MCF 10A (cell line): ENCODE results near the gene CCDC15. TPM values are rescaled to one million over a fixed set of nuclear protein-coding genes. Genes with fewer than 3 reads are reported as not detected.

ENCODE experiments used
- BruUV-seq: library from RNA; stranded (reverse); fragments of 400-500 nt; replicated peaks from 2 replicates; lab custom pipeline; 2021; lab: Mats Ljungman, UMichigan
- CTCF ChIA-PET: fragments of 300-600 bp; sonication (Branson Sonifier 250); formaldehyde crosslinking; extraction: SDS; loops from one replicate; lab custom pipeline; 2021; ENCODE audit warnings: antibody characterized with exemption, inconsistent platforms; lab: Yijun Ruan, JAX
- POLR2A ChIA-PET: fragments of 300-600, 350-650 bp; sonication (Branson Sonifier 250); formaldehyde crosslinking; extraction: SDS; loops from one replicate; lab custom pipeline; 2020; ENCODE audit warnings: antibody characterized with exemption, inconsistent platforms; lab: Yijun Ruan, JAX
- DNase-seq: peaks from one replicate; pipeline ENCODE4 v3.0.0-alpha.2; 2018; ENCODE audit not compliant: unreplicated experiment
- H3K27ac Mint-ChIP-seq: one replicate; pipeline ENCODE4 v1.8.0; 2022; ENCODE audit warnings: mild to moderate bottlenecking, low read depth, mixed read lengths; ENCODE audit not compliant: unreplicated experiment
- H3K27me3 Mint-ChIP-seq: one replicate; pipeline ENCODE4 v1.8.0; 2022; ENCODE audit warnings: mixed read lengths; ENCODE audit not compliant: insufficient read depth, unreplicated experiment
- H3K36me3 Mint-ChIP-seq: one replicate; pipeline ENCODE4 v1.8.0; 2022; ENCODE audit warnings: mild to moderate bottlenecking, moderate library complexity, mixed read lengths; ENCODE audit not compliant: insufficient read depth, unreplicated experiment
- H3K4me1 Mint-ChIP-seq: one replicate; pipeline ENCODE4 v1.8.0; 2022; ENCODE audit warnings: mixed read lengths; ENCODE audit not compliant: insufficient read depth, unreplicated experiment
- H3K4me3 Mint-ChIP-seq: one replicate; pipeline ENCODE4 v1.8.0; 2022; ENCODE audit warnings: mild to moderate bottlenecking, moderate library complexity, mixed read lengths; ENCODE audit not compliant: unreplicated experiment
- H3K9me3 Mint-ChIP-seq: one replicate; pipeline ENCODE4 v1.8.0; 2022; ENCODE audit warnings: mixed read lengths; ENCODE audit not compliant: unreplicated experiment
- intact Hi-C: fragments of 100-400 bp; cut with micrococcal nuclease; formaldehyde crosslinking; loops from 2 replicates; pipeline ENCODE4 v1.14.1; 2022
- total RNA-seq: library from RNA; stranded (reverse); gene quantifications from 2 replicates; pipeline ENCODE4 v1.2.3, GENCODE V29; 2022
- TF ChIP-seq, protein P1 (sequence below): fragments of 200-600 bp; IDR thresholded peaks from one replicate; pipeline ENCODE4 v1.8.0; 2022; ENCODE audit warnings: antibody characterized with exemption, mild to moderate bottlenecking; ENCODE audit not compliant: unreplicated experiment

Gene CCDC15
- total RNA-seq, 1 experiment from 2014 or later, result 2.8 TPM

DNA sequence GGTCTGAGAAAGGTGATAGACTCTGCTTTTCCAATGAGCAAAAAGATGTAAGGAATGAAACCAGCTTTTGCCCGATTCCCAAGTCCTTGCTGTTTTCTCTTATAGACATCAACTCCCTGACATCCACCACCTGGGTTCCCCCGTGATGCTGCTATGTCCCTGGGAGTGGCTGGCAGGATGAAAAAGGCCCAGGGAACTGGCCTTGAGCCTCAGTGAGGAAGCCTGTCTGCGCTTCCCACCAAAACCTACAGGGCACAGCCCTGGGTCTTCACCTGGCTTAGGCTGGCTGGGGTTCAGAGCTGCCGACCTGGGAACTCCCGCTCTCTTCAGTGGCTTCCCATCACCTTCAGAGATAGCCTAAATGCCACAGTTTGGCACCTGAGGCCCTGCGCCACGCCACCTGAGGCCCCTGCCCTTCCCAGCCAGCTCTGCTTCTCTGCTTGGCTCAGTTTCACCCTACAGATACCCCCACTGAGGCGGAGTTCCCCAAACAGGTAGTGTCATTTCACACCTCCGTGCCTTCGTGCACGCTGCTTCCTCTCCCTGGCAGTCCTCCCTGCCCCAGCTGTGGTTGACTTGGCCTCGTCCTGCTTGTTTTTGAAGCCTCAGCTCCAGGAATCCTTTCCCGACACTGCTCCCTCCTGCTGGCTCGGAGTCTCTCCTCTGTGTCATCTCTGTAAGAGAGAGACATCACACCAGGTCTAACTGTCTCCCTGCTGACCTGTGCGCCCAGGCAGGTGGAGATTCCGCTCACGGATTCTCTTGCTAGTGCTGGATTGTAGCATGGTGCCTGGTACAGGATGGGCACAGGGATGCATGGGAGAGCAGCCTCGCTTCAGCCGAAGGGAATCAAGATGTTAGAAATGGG is 119.8 kb downstream of the CCDC15 start:
- intact Hi-C loops, result no loop called here
- BruUV-seq, result no TSS peak
- CTCF ChIA-PET, result interaction anchor here (0.6 to 2.9 kb wide), 6 partner anchors 9 to 272 kb away, joined by 3 to 13 read pairs (median 4); partner anchors contain the start of gene SLC37A2
- Mint-ChIP-seq H3K9me3 (no peaks in the 10 kb centered on the region), H3K4me1 (peaks cover 51% of the 10 kb centered on the region), H3K36me3 (no peaks in the 10 kb centered on the region), H3K4me3 (no peak overlapping the region), H3K27ac (no peak overlapping the region), H3K27me3 (no peaks in the 10 kb centered on the region)
- TF ChIP-seq, protein P1, sequence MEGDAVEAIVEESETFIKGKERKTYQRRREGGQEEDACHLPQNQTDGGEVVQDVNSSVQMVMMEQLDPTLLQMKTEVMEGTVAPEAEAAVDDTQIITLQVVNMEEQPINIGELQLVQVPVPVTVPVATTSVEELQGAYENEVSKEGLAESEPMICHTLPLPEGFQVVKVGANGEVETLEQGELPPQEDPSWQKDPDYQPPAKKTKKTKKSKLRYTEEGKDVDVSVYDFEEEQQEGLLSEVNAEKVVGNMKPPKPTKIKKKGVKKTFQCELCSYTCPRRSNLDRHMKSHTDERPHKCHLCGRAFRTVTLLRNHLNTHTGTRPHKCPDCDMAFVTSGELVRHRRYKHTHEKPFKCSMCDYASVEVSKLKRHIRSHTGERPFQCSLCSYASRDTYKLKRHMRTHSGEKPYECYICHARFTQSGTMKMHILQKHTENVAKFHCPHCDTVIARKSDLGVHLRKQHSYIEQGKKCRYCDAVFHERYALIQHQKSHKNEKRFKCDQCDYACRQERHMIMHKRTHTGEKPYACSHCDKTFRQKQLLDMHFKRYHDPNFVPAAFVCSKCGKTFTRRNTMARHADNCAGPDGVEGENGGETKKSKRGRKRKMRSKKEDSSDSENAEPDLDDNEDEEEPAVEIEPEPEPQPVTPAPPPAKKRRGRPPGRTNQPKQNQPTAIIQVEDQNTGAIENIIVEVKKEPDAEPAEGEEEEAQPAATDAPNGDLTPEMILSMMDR, result no peak
- POLR2A ChIA-PET, result interaction anchor here (1.7 kb wide), 1 partner anchor 8 kb away, joined by 8 read pairs; no protein-coding TSS in a partner anchor
- DNase-seq, result no peak

DNA sequence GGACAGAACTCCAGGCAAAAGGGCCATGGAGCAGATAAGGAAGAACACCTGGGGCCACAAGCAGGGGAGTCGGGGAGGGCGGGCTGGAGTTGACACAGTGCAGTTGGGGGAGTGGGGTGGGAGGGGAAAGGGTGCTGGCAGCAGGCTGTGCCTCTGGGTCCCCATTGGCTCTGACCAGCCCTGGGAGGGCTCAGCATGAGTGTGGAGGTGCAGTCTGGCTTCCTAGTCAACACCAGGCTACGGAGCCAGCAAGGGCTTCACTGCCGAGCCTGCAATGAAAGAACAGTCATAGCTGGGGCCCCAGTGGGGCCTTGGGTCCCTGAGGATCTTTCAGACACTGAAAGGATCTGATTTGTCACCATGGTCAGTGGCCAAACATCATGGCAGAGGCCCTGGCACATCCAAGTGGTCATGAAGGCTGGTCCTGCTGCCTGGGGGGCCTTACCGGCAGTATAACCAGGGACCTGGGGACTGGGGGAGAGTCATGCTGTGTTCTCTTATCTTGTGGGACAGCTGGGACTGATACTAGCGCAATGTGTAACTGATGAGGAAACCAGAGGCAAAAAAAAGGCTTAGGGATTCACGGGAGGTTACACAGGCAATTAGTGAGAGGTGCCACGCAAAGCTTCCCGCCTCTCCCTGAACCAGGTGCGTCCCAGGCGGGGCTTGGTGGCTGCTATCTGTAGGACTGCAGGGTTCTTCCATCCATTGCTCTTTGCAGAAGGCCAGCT is 120.7 kb downstream of the CCDC15 start:
- no peak for DNase-seq
- no peak overlapping the region for H3K4me3 Mint-ChIP-seq
- H3K36me3 Mint-ChIP-seq, result no peaks in the 10 kb centered on the region
- no TSS peak for BruUV-seq
- CTCF ChIA-PET, result interaction anchor here (0.6 to 2.9 kb wide), 16 partner anchors 8 to 1131 kb away, joined by 3 to 13 read pairs (median 4); partner anchors contain the start of gene SLC37A2
- H3K4me1 Mint-ChIP-seq, result peaks cover 53% of the 10 kb centered on the region
- intact Hi-C loops, result loop anchor here (5.0 kb wide), 1 partner anchor 112 kb away; no protein-coding TSS in a partner anchor
- TF ChIP-seq, protein P1, result no peak
- POLR2A ChIA-PET, result interaction anchor here (0.6 to 1.7 kb wide), 2 partner anchors 36 to 267 kb away, joined by 4 to 15 read pairs; partner anchors contain the start of gene TMEM218
- H3K27ac Mint-ChIP-seq, result peak overlapping the region; percentile 84
- no peaks in the 10 kb centered on the region for H3K9me3 Mint-ChIP-seq
- no peaks in the 10 kb centered on the region for H3K27me3 Mint-ChIP-seq

DNA sequence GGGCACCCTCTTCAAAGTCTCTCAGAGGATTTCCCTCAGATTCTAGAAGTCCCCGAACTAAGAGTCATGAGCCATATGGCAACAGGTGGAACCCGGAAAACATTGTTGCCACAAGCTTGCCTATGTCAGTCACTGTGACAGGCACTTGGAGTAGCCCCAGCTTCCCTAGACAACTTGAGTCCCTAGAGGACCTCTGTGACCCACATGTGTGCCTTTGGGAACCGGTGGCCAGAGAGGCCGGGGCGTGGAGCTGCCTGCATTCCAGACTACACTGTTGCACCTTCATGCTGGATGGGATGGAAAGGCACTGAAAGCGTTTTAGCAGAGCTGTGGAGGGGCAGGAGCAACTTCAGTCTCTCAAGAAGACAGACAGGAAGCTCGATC is 121.2 kb downstream of the CCDC15 start:
- H3K36me3 Mint-ChIP-seq, result no peaks in the 10 kb centered on the region
- no peaks in the 10 kb centered on the region for H3K9me3 Mint-ChIP-seq
- BruUV-seq, result no TSS peak
- peaks cover 48% of the 10 kb centered on the region for H3K4me1 Mint-ChIP-seq
- ChIA-PET POLR2A (interaction anchor here (0.6 to 1.7 kb wide), 3 partner anchors 14 to 266 kb away, joined by 3 to 15 read pairs (median 4); partner anchors contain the start of gene TMEM218), CTCF (interaction anchor here (0.6 to 2.1 kb wide), 15 partner anchors 8 to 1131 kb away, joined by 3 to 9 read pairs (median 4); no protein-coding TSS in a partner anchor)
- TF ChIP-seq, protein P1, result no peak
- peak overlapping the region; percentile 84 for H3K27ac Mint-ChIP-seq
- H3K4me3 Mint-ChIP-seq, result no peak overlapping the region
- DNase-seq, result no peak
- intact Hi-C loops, result loop anchor here (5.0 kb wide), 1 partner anchor 113 kb away; no protein-coding TSS in a partner anchor
- H3K27me3 Mint-ChIP-seq, result no peaks in the 10 kb centered on the region
